CD4-positive, alpha-beta T cell (primary cell): ENCODE data around the gene GSDME. TPM values are rescaled to one million over a fixed set of nuclear protein-coding genes. Genes with fewer than 3 reads are reported as not detected.

ENCODE experiments used
- ATAC-seq: fragments of 200-7000 bp; cut with Tn5 transposase; one replicate; pipeline ENCODE4 v1.10.0; 2022; ENCODE audit warnings: mild to moderate bottlenecking; ENCODE audit not compliant: poor library complexity
- CTCF ChIA-PET: fragments of 350-600 bp; sonication (Branson Sonifier 250); formaldehyde crosslinking; loops from one replicate; lab custom pipeline; 2021; ENCODE audit warnings: antibody characterized with exemption, inconsistent platforms; lab: Charles Lee
- POLR2A ChIA-PET: fragments of 350-600 bp; sonication (Branson Sonifier 250); formaldehyde crosslinking; loops from one replicate; lab custom pipeline; 2021; ENCODE audit warnings: antibody characterized with exemption, inconsistent platforms; lab: Charles Lee
- DNase-seq, 14 experiments: peaks; one replicate each; pipeline ENCODE4 v3.0.0-alpha.2; 2013 to 2020; ENCODE audit warnings: mixed read lengths in 2 of 14
- H3K27ac ChIP-seq, 2 donors: one replicate each; pipeline versions ENCODE4 v1.5.1 to v1.7.0; 2013; ENCODE audit warnings: low read length in 2 of 2, low read depth in 1 of 2, mild to moderate bottlenecking in 1 of 2
- H3K27me3 ChIP-seq, 2 experiments: 1 replicate in 1 of 2; 2 replicates in 1 of 2; pipeline versions ENCODE4 v1.6.1 to v1.7.0; 2013; ENCODE audit warnings: low read length in 2 of 2, control low read depth in 1 of 2, mild to moderate bottlenecking in 1 of 2, moderate library complexity in 1 of 2; ENCODE audit not compliant: insufficient read depth in 2 of 2, control insufficient read depth in 1 of 2
- H3K36me3 ChIP-seq: one replicate; pipeline ENCODE4 v1.6.1; 2013; ENCODE audit warnings: low read length, control low read depth; ENCODE audit not compliant: insufficient read depth
- H3K4me1 ChIP-seq: one replicate; pipeline ENCODE4 v1.6.1; 2013; ENCODE audit warnings: low read length, control low read depth; ENCODE audit not compliant: insufficient read depth
- H3K4me3 ChIP-seq: one replicate; pipeline ENCODE4 v1.5.1; 2013; ENCODE audit warnings: mild to moderate bottlenecking, low read length, moderate library complexity
- H3K9me3 ChIP-seq, 2 experiments: 1 replicate in 1 of 2; 2 replicates in 1 of 2; pipeline versions ENCODE4 v1.6.1 to v1.7.0; 2013; ENCODE audit warnings: low read length in 2 of 2, mild to moderate bottlenecking in 2 of 2, control low read depth in 1 of 2, moderate library complexity in 1 of 2; ENCODE audit not compliant: control insufficient read depth in 1 of 2, insufficient read depth in 1 of 2
- H3K27ac Mint-ChIP-seq: one replicate; pipeline ENCODE4 v1.8.0; 2020; ENCODE audit warnings: mixed read lengths
- H3K27me3 Mint-ChIP-seq: one replicate; pipeline ENCODE4 v1.8.0; 2021; ENCODE audit warnings: mixed read lengths
- H3K36me3 Mint-ChIP-seq: one replicate; pipeline ENCODE4 v1.8.0; 2021; ENCODE audit warnings: low read depth, mixed read lengths
- H3K4me1 Mint-ChIP-seq: one replicate; pipeline ENCODE4 v1.8.0; 2021; ENCODE audit warnings: low read depth, mixed read lengths
- H3K4me3 Mint-ChIP-seq: one replicate; pipeline ENCODE4 v1.8.0; 2020; ENCODE audit warnings: mild to moderate bottlenecking, mixed read lengths
- H3K9me3 Mint-ChIP-seq: one replicate; pipeline ENCODE4 v1.8.0; 2020; ENCODE audit warnings: mixed read lengths
- intact Hi-C, 2 experiments: fragments of 100-400 bp; cut with DNase I in 1 of 2; cut with micrococcal nuclease in 1 of 2; formaldehyde crosslinking; loops; one replicate each; pipeline versions ENCODE4 v1.15.1 to v1.9.0; 2023 to 2025; cut with DNase I, micrococcal nuclease
- total RNA-seq, 174 experiments: library from RNA in 2 of 174; stranded (reverse) in 2 of 174; gene quantifications; one replicate each; pipeline ENCODE4 v1.2.3 and lab custom pipeline; 2021 to 2026
- TF ChIP-seq, protein P1 (sequence below): fragments of 200-600 bp; IDR thresholded peaks from one replicate; pipeline ENCODE4 v1.8.0; 2022; ENCODE audit warnings: antibody characterized with exemption, mild to moderate bottlenecking

GSDME gene
- total RNA-seq, 2 experiments from 2014 or later, result 0.19 TPM; not detected in 1

DNA sequence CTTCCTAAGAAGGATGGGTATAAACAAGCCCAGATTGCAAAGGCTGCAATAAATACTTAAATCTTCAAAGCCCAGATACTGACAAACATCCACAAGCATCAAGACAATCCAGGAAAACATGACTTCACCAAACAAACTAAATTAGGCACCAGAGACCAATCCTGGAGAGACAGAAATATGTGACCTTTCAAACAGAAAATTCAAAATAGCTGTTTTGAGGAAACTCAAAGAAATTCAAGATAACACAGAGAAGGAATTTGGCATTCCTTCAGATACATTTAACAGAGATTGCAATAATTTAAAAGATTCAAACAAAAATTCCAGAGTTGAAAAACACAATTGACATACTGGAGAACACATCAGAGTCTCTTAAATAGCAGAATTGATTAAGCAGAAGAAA, 23.0 kb downstream of the GSDME start:
- H3K4me1 ChIP-seq, result no peaks in the 10 kb centered on the region
- Mint-ChIP-seq H3K27me3 (peaks cover 15% of the 10 kb centered on the region), H3K9me3 (peaks cover 12% of the 10 kb centered on the region), H3K36me3 (no peaks in the 10 kb centered on the region), H3K4me3 (no peak overlapping the region), H3K4me1 (no peaks in the 10 kb centered on the region), H3K27ac (no peak overlapping the region)
- H3K27ac ChIP-seq, result no peak overlapping the region
- ChIA-PET CTCF (no interaction called here), POLR2A (no interaction called here)
- H3K9me3 ChIP-seq, result peaks cover 4% of the 10 kb centered on the region in 2 experiments
- ATAC-seq, result no peak
- H3K36me3 ChIP-seq, result no peaks in the 10 kb centered on the region
- intact Hi-C loops, result no loop called here
- H3K4me3 ChIP-seq, result no peak overlapping the region
- no peak for DNase-seq
- H3K27me3 ChIP-seq, result peaks cover 0 to 4% of the 10 kb centered on the region in 2 experiments
- TF ChIP-seq, protein P1, sequence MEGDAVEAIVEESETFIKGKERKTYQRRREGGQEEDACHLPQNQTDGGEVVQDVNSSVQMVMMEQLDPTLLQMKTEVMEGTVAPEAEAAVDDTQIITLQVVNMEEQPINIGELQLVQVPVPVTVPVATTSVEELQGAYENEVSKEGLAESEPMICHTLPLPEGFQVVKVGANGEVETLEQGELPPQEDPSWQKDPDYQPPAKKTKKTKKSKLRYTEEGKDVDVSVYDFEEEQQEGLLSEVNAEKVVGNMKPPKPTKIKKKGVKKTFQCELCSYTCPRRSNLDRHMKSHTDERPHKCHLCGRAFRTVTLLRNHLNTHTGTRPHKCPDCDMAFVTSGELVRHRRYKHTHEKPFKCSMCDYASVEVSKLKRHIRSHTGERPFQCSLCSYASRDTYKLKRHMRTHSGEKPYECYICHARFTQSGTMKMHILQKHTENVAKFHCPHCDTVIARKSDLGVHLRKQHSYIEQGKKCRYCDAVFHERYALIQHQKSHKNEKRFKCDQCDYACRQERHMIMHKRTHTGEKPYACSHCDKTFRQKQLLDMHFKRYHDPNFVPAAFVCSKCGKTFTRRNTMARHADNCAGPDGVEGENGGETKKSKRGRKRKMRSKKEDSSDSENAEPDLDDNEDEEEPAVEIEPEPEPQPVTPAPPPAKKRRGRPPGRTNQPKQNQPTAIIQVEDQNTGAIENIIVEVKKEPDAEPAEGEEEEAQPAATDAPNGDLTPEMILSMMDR, result no peak

DNA sequence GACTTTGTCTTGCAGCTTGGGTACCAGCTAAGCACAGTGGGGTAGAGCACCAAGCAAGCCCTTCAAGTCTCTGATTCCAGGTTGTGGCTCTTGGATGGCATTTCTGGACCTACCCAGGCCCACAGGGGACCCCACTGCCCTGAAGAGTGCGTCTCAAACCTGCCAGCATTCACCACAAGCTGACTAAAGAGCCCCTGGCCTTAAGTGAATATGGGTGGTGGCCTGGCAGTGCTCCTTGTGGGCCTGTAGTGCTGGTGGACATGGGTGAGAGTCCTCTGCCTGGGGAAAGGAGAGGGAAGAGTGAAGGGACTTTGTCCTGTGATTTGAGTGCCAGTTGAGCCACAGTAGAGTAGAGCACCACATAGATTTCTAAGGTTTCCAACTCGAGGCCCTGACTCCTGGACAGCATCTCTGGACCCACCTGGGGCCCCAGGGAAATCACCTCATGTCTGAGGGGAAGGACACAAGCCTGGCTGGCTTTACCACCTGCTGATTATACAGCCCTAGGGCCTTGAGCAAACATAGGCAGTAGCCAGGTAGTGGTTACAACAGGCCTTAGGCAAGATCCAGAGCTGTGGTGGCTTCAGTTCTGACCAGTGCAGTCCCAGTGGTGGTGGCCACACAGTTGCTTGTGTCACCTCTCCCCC, 23.7 kb downstream of the GSDME start:
- TF ChIP-seq, protein P1, result no peak
- no peaks in the 10 kb centered on the region for H3K36me3 Mint-ChIP-seq
- H3K27ac Mint-ChIP-seq, result no peak overlapping the region
- intact Hi-C loops, result no loop called here
- H3K9me3 Mint-ChIP-seq, result peaks cover 8% of the 10 kb centered on the region
- no peak overlapping the region for H3K4me3 Mint-ChIP-seq
- Histone ChIP-seq H3K27me3 (peaks cover 0 to 4% of the 10 kb centered on the region in 2 experiments), H3K4me1 (peaks cover 3% of the 10 kb centered on the region), H3K36me3 (no peaks in the 10 kb centered on the region), H3K27ac (no peak overlapping the region), H3K9me3 (peaks cover 3 to 4% of the 10 kb centered on the region in 2 experiments), H3K4me3 (no peak overlapping the region)
- ChIA-PET POLR2A (no interaction called here), CTCF (no interaction called here)
- H3K4me1 Mint-ChIP-seq, result peaks cover 6% of the 10 kb centered on the region
- H3K27me3 Mint-ChIP-seq, result peaks cover 9% of the 10 kb centered on the region
- DNase-seq (no peak), ATAC-seq (no peak)

DNA sequence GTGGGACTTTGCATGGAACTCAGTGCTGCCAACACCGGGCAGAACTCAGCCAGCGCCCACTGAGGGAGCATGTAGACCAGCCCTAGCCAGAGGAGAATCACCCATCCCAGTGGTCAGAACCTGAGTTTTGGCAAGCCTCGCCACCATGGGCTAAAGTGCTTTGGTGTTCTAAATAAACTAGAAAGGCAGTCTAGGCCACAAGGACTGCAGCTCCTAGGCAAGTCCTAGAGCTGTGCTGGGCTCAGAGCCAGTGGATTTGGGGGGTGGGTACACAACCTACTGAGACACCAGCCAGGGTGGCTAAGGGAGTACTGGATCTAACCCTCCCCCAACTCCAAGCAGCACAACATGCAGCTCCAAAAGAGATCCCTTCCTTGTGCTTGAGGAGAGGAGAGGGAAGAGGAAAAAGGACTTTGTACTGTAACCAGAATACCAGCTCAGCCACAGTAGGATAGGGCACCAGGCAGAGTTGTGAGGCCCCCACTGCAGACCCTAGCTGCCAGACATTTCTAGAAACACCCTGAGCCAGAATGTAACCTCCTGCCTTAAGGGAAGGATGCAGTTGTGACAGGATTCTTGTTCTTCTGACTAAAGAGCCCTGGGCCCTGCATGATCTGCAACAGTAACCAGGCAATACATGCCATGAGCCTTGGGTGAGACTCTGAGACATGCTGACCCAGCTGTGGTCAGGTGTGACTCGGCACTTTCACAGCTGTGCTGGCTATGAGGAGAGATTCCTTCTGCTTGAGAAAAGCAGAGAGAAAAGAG, 24.4 kb downstream of the GSDME start:
- peaks cover 9% of the 10 kb centered on the region for H3K27me3 Mint-ChIP-seq
- ATAC-seq (no peak), DNase-seq (no peak)
- peaks cover 13% of the 10 kb centered on the region for H3K4me1 Mint-ChIP-seq
- ChIA-PET CTCF (no interaction called here), POLR2A (no interaction called here)
- H3K9me3 Mint-ChIP-seq, result peaks cover 4% of the 10 kb centered on the region
- H3K27ac Mint-ChIP-seq, result no peak overlapping the region
- Histone ChIP-seq H3K4me3 (no peak overlapping the region), H3K4me1 (peaks cover 10% of the 10 kb centered on the region), H3K27ac (no peak overlapping the region), H3K27me3 (peaks cover 0 to 4% of the 10 kb centered on the region in 2 experiments), H3K36me3 (no peaks in the 10 kb centered on the region), H3K9me3 (peaks cover 0 to 4% of the 10 kb centered on the region in 2 experiments)
- TF ChIP-seq, protein P1, result no peak
- no peak overlapping the region for H3K4me3 Mint-ChIP-seq
- no peaks in the 10 kb centered on the region for H3K36me3 Mint-ChIP-seq
- intact Hi-C loops, result no loop called here
